GM19193 (cell line): ENCODE measurements around the gene NELL2.

Experiments used
- POLR2A ChIP-seq: IDR thresholded peaks from 4 replicates; pipeline ENCODE4 v1.6.1; 2011; ENCODE audit not compliant: insufficient read depth, insufficient read length; ENCODE audit errors: extremely low read depth

NELL2 gene

GRCh38 chr12:44829045-44829444 is 47.1 kb downstream of the NELL2 start:
- no peak for TF ChIP-seq POLR2A

DNA sequence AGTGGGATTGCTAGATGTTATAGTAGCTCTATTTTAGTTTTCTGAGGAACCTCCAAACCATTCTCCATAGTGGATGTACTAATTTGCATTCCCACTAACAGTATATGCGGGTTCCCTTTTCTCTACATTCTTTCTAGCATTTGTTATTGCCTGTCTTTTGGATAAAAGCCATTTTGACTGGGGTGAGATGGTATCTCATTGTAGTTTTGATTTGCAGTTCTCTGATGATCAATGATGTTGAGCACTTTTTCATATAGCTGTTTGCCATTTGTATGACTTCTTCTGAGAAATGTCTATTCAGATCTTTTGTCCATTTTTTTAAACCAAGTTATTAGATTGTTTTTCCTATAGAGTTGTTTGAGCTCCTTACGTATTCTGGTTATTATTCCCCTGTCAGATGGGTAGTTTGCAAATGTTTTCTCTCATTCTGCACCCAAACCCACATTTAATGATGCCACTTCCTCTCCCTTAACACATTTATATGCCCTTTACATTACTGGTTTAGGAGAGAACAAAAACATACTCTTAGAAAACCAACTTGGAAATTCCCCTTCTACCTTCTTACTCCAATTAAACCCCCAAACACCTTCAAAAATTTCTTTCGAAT is 48.2 kb downstream of the NELL2 start:
- no peak for TF ChIP-seq POLR2A

DNA sequence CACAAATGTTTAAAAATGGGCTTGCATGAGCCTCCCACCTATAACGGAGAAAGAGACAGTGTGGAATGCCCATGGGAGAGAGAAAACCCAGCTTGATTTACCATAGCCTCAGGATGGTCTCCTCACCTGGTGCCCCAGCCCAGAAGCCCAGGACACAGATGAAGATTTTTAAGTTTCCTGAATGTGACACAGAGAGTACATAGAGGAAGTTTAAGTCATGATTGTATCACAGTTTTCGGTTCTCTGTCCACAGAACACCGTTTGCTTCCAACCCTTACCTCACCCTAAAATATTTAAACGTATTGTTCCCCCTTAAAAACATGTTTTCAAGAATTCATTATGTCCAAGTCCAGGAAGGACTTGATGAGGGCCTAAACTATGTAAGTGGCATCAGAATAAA is 56.2 kb downstream of the NELL2 start:
- no peak for TF ChIP-seq POLR2A

DNA sequence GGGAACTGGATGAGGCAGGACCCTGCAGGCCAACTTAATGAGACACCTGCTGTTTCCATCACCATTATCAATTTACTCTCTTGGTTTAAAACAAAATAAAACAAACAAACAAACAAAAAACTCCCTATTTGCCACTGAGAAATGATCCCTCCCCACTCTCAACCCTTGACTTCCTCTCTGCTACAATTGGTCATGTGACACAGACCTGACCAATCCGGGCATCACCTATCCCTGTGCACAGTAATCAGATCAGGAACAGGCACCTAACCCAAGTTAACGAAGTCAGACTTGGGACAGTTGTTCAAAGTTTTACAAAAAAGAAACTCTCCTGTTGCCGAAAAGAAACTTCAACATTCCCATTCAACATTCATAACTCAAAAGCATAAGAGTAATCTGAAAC is 58.4 kb downstream of the NELL2 start:
- no peak for TF ChIP-seq POLR2A

GRCh38 chr12:44816446-44817017 is 59.6 kb downstream of the NELL2 start:
- no peak for TF ChIP-seq POLR2A

DNA sequence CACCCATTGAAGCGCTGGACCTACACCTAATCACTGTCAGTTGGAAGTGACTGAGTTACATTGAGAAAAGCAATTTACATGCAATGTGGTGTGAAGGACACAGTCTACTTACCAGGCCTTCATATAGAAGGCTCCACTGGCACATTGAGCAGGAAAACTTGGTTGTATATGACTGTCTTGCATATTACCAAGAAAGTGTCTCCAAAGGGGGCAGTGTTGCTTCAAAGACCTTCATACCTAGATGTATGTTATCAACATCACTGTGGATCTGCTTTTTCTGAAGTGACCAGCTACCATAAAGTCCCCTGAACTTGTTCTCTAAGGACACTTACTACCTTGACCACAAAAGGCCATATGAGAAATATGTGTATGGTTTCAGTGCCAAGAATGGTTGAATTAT is 64.1 kb downstream of the NELL2 start:
- TF ChIP-seq POLR2A = no peak

GRCh38 chr12:44804068-44804467 is 72.0 kb downstream of the NELL2 start:
- TF ChIP-seq POLR2A = no peak

DNA sequence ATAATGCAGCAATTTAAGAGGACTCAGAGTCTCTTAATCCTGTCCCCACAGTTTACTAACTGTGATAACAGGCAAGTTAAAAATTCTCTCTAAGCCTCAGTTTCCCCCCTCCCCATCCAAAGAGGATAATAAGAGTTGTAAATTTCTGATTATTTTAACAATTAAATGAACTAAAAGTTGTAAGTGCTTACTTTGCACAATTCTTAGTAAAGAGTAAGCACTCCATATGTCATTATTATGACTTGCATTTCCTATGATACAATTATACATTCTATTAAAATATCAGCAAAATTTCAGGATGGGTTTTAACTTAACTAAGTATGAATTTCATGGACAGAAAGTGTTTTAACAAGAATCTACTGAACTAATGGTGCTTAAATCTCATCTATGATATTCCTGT is 80.1 kb downstream of the NELL2 start:
- no peak for TF ChIP-seq POLR2A

- no peak for TF ChIP-seq POLR2A
Observed at GRCh38 chr12:44788731-44789130, 87.4 kb downstream of the NELL2 start.

DNA sequence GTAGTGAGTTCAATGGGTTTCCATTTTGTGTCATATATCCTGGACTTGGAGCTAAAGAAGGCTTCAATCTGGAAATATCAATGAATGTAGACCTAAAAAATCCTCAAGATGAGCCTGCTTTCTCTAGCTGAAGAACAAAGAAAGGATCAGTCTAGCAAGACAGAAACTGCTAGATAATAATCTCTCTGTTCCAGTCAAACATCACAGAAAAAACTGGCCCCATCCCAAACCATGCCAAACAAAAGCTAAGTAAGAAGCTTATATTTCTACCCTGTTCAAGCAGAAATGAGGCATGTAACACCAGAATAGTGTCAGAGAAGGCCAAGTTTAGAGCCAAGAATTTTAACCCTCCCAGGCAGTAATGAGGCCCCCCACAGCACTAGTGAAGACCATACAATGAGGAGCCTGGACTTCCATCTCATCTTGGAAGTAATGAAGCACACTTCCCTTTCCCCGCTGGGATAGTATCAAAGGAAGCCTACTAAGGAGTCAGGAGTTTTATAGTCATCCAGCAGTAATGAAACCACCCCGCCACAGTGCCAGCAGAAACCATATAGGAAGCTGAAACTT is 95.8 kb downstream of the NELL2 start:
- TF ChIP-seq POLR2A = no peak

DNA sequence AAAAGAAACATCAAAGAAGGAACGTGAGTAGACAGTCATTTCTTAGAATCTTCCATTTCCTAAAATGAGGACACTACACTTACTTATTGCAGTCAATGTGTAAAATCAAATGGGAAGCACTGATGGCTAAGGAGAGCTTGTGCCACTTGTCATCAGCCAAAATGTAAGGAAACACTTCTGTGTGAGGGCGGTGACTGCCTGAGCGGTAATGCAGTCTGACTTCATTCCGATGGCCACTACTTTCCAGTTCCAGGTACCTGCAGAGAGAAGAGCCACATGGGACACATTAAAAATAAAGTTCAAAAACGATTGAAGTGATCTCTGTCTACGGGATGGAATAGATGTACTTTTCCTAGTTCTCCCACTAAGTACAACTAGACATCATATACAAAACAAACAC is 96.3 kb downstream of the NELL2 start:
- TF ChIP-seq POLR2A = no peak

DNA sequence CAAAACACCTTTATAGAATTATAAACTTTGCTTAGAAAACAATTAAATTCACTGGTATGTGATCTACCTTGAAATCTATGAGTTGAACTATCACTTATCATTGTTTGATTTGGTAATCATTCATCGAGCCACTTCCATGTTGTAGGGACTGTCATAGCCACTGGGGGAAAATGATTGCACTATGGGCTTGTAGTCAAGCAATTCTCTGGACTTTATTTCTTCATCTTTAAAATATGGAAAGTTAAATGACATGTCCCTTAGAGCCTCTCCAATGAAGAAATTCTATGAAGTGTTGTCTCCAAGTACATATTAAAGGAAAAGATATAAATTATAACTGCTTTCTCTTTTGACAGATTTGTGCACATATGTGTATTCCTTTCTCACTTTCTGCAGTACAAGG is 97.3 kb downstream of the NELL2 start:
- TF ChIP-seq POLR2A = no peak

DNA sequence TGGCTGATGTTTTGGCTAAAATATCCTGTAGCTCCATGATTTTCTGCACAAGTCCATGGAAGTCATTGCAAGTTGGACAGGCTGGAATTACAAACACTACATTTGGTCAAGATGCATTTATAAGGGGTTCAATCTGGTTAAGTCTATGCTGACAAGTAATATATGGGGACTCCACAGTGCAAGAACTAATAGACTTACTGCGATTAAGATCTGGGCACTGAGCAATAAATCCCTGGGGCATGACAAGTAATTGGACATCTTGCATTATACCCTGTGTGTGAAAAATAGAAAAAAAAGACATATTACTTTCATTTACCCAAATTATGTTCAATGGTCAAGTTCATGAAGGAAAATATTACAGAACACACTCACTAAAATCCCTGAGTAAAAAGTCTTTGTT is 99.1 kb downstream of the NELL2 start:
- no peak for TF ChIP-seq POLR2A

GRCh38 chr12:44775901-44776300 is 100.2 kb downstream of the NELL2 start:
- no peak for TF ChIP-seq POLR2A

- no peak for TF ChIP-seq POLR2A
Observed at GRCh38 chr12:44774815-44775411, 101.2 kb downstream of the NELL2 start.

DNA sequence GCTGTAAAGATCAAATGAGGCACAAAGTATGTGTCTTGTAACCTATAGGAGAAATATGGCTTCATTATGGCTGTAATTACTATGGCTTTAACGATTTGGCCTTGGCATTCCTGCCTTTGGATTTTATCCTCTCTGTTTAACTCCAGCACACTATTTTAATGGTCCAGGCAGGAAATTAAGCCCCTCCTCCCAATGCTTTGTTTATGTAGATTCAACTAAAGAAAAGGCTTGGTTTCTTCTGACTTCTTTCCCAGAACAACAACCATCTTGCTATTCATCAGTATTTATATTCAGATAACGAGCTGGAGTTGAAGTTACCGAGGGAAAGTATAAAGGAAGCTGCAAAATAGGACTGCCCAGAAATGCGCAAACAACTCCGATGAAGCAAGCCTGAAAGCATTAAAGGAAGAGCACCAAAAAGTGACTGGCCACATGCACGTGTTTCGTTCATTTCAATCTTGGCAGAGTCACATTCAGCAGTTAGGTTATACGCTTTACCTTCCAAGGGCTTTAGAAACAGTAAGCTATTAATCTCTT is 104.6 kb downstream of the NELL2 start:
- no peak for TF ChIP-seq POLR2A
